HG02970 (cell line): ENCODE data around the gene C1R.
"Not testable (repeated sequence)": the region's sequence is repeated elsewhere in the genome, so short reads cannot be mapped to it uniquely, and the experiment has no call there.

Source experiments
- ATAC-seq: cut with Tn5 transposase; IDR thresholded peaks from one replicate; pipeline ENCODE4 v1.9.1; 2021; ENCODE audit warnings: mild to moderate bottlenecking, moderate library complexity, moderate number of reproducible peaks; ENCODE audit not compliant: unreplicated experiment, low FRiP score

C1R gene

GRCh38 chr12:7121324-7121723 lies 29.1 kb upstream of the C1R start:
- ATAC-seq, result no peak

- no peak for ATAC-seq
Measured at GRCh38 chr12:7120166-7120565, 27.9 kb upstream of the C1R start.

- ATAC-seq, result no peak
Measured at GRCh38 chr12:7118881-7119280, 26.6 kb upstream of the C1R start.

GRCh38 chr12:7117670-7118069 lies 25.4 kb upstream of the C1R start:
- ATAC-seq, result no peak

GRCh38 chr12:7116916-7117315 lies 24.7 kb upstream of the C1R start:
- no peak for ATAC-seq

- ATAC-seq, result no peak
Measured at GRCh38 chr12:7116196-7116595, 24.0 kb upstream of the C1R start.

GRCh38 chr12:7114851-7115250 lies 22.6 kb upstream of the C1R start:
- ATAC-seq, result no peak

GRCh38 chr12:7114008-7114407 lies 21.8 kb upstream of the C1R start:
- no peak for ATAC-seq

GRCh38 chr12:7113389-7113871 lies 21.2 kb upstream of the C1R start:
- ATAC-seq, result no peak

GRCh38 chr12:7112041-7112440 lies 19.8 kb upstream of the C1R start:
- ATAC-seq, result no peak

- no peak for ATAC-seq
Measured at GRCh38 chr12:7110661-7111060, 18.4 kb upstream of the C1R start.

- ATAC-seq, result no peak
Measured at GRCh38 chr12:7109572-7109920, 17.3 kb upstream of the C1R start.

GRCh38 chr12:7108796-7109571 lies 16.7 kb upstream of the C1R start, which contains the start of gene C1RL:
Gene C1RL, minus strand, starts transcription at chr12:7109214. Its CDS starts 34 bp downstream, at chr12:7109180.
- ATAC-seq, result no peak

GRCh38 chr12:7108003-7108795 lies 16.0 kb upstream of the C1R start:
- ATAC-seq, result peak; percentile 67

GRCh38 chr12:7107636-7108002 lies 15.4 kb upstream of the C1R start:
- ATAC-seq, result no peak

- ATAC-seq, result not testable (repeated sequence)
Measured at GRCh38 chr12:7107181-7107580, 14.9 kb upstream of the C1R start.

- no peak for ATAC-seq
Measured at GRCh38 chr12:7106082-7106481, 13.8 kb upstream of the C1R start.

GRCh38 chr12:7103837-7104584 lies 11.8 kb upstream of the C1R start:
- ATAC-seq, result no peak

GRCh38 chr12:7102582-7102981 lies 10.3 kb upstream of the C1R start:
- ATAC-seq, result no peak

- ATAC-seq, result no peak
Measured at GRCh38 chr12:7101694-7102131, 9.5 kb upstream of the C1R start.
